Astrocyte (in vitro differentiated cells and primary cell): ENCODE measurements around the gene ANKRD9.

Experiments used
- CTCF ChIP-seq: IDR thresholded peaks from 2 replicates; pipeline ENCODE4 v1.5.1; 2011; ENCODE audit warnings: low read depth, mild to moderate bottlenecking, inconsistent platforms, low read length, moderate library complexity; ENCODE audit not compliant: insufficient read depth
- EZH2 ChIP-seq: IDR thresholded peaks from 2 replicates; pipeline ENCODE4 v1.6.1; 2012; ENCODE audit warnings: mild to moderate bottlenecking, low read length, inconsistent platforms; ENCODE audit not compliant: insufficient read depth

DNA sequence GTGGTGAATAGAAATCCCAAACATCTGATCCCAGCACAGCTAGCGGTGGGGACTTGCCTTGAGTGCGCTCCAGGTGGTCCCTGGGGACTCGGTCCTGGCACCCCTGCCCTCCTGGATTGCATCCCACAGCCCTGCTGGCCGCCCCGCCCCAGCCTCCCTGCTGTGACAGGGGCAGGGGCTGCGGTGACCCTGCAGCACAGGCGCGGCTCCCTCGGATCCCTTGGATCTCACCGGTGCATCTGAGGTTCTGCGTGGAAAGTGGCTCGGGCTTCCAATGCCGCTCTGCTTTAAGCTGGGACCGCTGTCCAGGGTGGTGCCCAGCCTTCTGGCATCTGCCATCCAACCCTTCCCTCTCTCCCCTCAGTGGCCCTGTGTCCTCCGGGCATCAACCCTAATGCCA is 16.0 kb downstream of the ANKRD9 start:
- TF ChIP-seq CTCF: no peak
- no peak for TF ChIP-seq EZH2
